H1 (cell line): ENCODE data around the gene ZBTB4. TPM values are rescaled to one million over a fixed set of nuclear protein-coding genes. Genes with fewer than 3 reads are reported as not detected.

Experiments used
- CHD7 ChIP-seq: fragments of 300-600 bp; sonication (generic); IDR thresholded peaks from 2 replicates; pipeline ENCODE4 v1.7.1; 2012; ENCODE audit warnings: low read length, moderate library complexity, mild to moderate bottlenecking, inconsistent platforms; ENCODE audit not compliant: insufficient replicate concordance
- JUN ChIP-seq: IDR thresholded peaks from 2 replicates; pipeline ENCODE4 v1.6.1; 2011; ENCODE audit warnings: low read depth, mild to moderate bottlenecking, improper control_type of control experiment, low read length
- KDM1A ChIP-seq: fragments of 200-600, 300-600 bp; sonication (generic); IDR thresholded peaks from 2 replicates; pipeline ENCODE4 v1.7.1; 2016; ENCODE audit warnings: mild to moderate bottlenecking, low read length, borderline replicate concordance
- KDM4A ChIP-seq: IDR thresholded peaks from one replicate; pipeline ENCODE4 v1.7.1; 2012; ENCODE audit warnings: low read depth, mild to moderate bottlenecking, moderate library complexity, low read length, inconsistent platforms; ENCODE audit not compliant: severe bottlenecking
- MAFK ChIP-seq: IDR thresholded peaks from 2 replicates; pipeline ENCODE4 v1.6.1; 2012; ENCODE audit warnings: low read depth, mild to moderate bottlenecking, improper control_type of control experiment, low read length
- SIX5 ChIP-seq: IDR thresholded peaks from 2 replicates; pipeline ENCODE4 v1.6.1; 2011; ENCODE audit warnings: mild to moderate bottlenecking, low read depth, low read length
- SP1 ChIP-seq: IDR thresholded peaks from 2 replicates; pipeline ENCODE4 v1.6.1; 2011; ENCODE audit warnings: low read depth, low read length
- polyA plus RNA-seq, 7 experiments: library from polyadenylated mRNA; depleted of rRNA in 3 of 7; stranded (reverse) in 5 of 7; unstranded in 2 of 7; fragments of >200 nt in 5 of 7; fragments of 200-250 nt in 2 of 7; gene quantifications; 1 replicate in 5 of 7; 2 replicates in 1 of 7; 4 replicates in 1 of 7; pipeline versions ENCODE4 v1.2.1 to v1.2.3, GENCODE V29; 2011 to 2013; ENCODE audit warnings: missing spikeins in 2 of 7, mixed read lengths in 2 of 7
- total RNA-seq: library from RNA; stranded (reverse); fragmentation: NEBNext Ultra II Directional; extraction: Animal tissue kit (Norgen Biotek cat#: 25700); gene quantifications from 2 replicates; pipeline ENCODE4 v1.2.1, GENCODE V29; 2021

Gene ZBTB4
- total and polyA plus RNA-seq, 2 of the 8 experiments (the other 6 are each of a cell fraction or from before 2014, with no cell fraction given) = 5.9 to 10.1 TPM

GRCh38 chr17:7484919-7485377, 5.5 kb upstream of the ZBTB4 start (continued):
- no peak for TF ChIP-seq CHD7
- no peak for TF ChIP-seq SIX5
- 0 out of 2 replicates have a peak, but pooled peaks have one; percentile 6 for TF ChIP-seq MAFK
- TF ChIP-seq KDM4A = no peak
- TF ChIP-seq SP1 = no peak
- TF ChIP-seq JUN = no peak
- no peak for TF ChIP-seq KDM1A
